HG02981 (cell line): ENCODE measurements around the gene ARHGAP42.
A peak's percentile ranks its signal among the peaks of the same experiment; 100 is the strongest.

Experiments used
- ATAC-seq: cut with Tn5 transposase; IDR thresholded peaks from one replicate; pipeline ENCODE4 v1.9.1; 2021; ENCODE audit warnings: mild to moderate bottlenecking, moderate library complexity; ENCODE audit not compliant: unreplicated experiment

ARHGAP42 gene

GRCh38 chr11:100902454-100903141 lies 215.5 kb downstream of the ARHGAP42 start:
- no peak for ATAC-seq

GRCh38 chr11:100903284-100903683 lies 216.2 kb downstream of the ARHGAP42 start:
- ATAC-seq: no peak

GRCh38 chr11:100905684-100906083 lies 218.6 kb downstream of the ARHGAP42 start:
- no peak for ATAC-seq

- ATAC-seq: peak; percentile 49
Measured at GRCh38 chr11:100908746-100909145, 221.7 kb downstream of the ARHGAP42 start.

GRCh38 chr11:100910808-100911207 lies 223.7 kb downstream of the ARHGAP42 start:
- peak; percentile 85 for ATAC-seq

- no peak for ATAC-seq
Measured at GRCh38 chr11:100914415-100915110, 227.5 kb downstream of the ARHGAP42 start.

GRCh38 chr11:100918551-100919500 lies 231.7 kb downstream of the ARHGAP42 start:
- ATAC-seq: no peak

GRCh38 chr11:100920593-100920992 lies 233.5 kb downstream of the ARHGAP42 start:
- no peak for ATAC-seq

- no peak for ATAC-seq
Measured at GRCh38 chr11:100922121-100922520, 235.0 kb downstream of the ARHGAP42 start.

- ATAC-seq: no peak
Measured at GRCh38 chr11:100923555-100923954, 236.5 kb downstream of the ARHGAP42 start.

GRCh38 chr11:100925935-100926334 lies 238.8 kb downstream of the ARHGAP42 start:
- peak; percentile 84 for ATAC-seq

GRCh38 chr11:100927579-100927978 lies 240.5 kb downstream of the ARHGAP42 start:
- ATAC-seq: no peak

- no peak for ATAC-seq
Measured at GRCh38 chr11:100928426-100928825, 241.3 kb downstream of the ARHGAP42 start.

GRCh38 chr11:100929377-100929776 lies 242.3 kb downstream of the ARHGAP42 start:
- peak; percentile 54 for ATAC-seq

GRCh38 chr11:100930185-100930778 lies 243.2 kb downstream of the ARHGAP42 start:
- no peak for ATAC-seq

- ATAC-seq: peak; percentile 44
Measured at GRCh38 chr11:100932474-100933100, 245.5 kb downstream of the ARHGAP42 start.

- no peak for ATAC-seq
Measured at GRCh38 chr11:100936781-100937180, 249.7 kb downstream of the ARHGAP42 start.

GRCh38 chr11:100939571-100939970 lies 252.5 kb downstream of the ARHGAP42 start:
- no peak for ATAC-seq

- no peak for ATAC-seq
Measured at GRCh38 chr11:100940111-100940510, 253.0 kb downstream of the ARHGAP42 start.

- ATAC-seq: no peak
Measured at GRCh38 chr11:100941033-100941432, 253.9 kb downstream of the ARHGAP42 start.
